Activated CD8-positive, alpha-beta T cell treated with anti-CD3 and anti-CD28 coated beads for 36 hours (primary cell): Measurements from ENCODE around the gene GBP2. TPM values are rescaled to one million over a fixed set of nuclear protein-coding genes. Genes with fewer than 3 reads are reported as not detected.

Experiments used
- ATAC-seq: fragments of 200-7000 bp; cut with Tn5 transposase; one replicate; pipeline ENCODE4 v1.10.0; 2021; ENCODE audit warnings: mild to moderate bottlenecking, moderate library complexity
- CTCF ChIA-PET: fragments of 350-600 bp; sonication (Branson Sonifier 250); formaldehyde crosslinking; loops from one replicate; lab custom pipeline; 2021; ENCODE audit warnings: antibody characterized with exemption; lab: Charles Lee
- POLR2A ChIA-PET: fragments of 350-600 bp; sonication (Branson Sonifier 250); formaldehyde crosslinking; loops from one replicate; lab custom pipeline; 2021; ENCODE audit warnings: antibody characterized with exemption; lab: Charles Lee
- DNase-seq: peaks from one replicate; pipeline ENCODE4 v3.0.0-alpha.2; 2020
- H3K27ac Mint-ChIP-seq: one replicate; pipeline ENCODE4 v1.8.0; 2021; ENCODE audit warnings: mild to moderate bottlenecking, mixed read lengths
- H3K27me3 Mint-ChIP-seq: one replicate; pipeline ENCODE4 v1.8.0; 2021; ENCODE audit warnings: mixed read lengths
- H3K36me3 Mint-ChIP-seq: one replicate; pipeline ENCODE4 v1.8.0; 2021; ENCODE audit warnings: low read depth, mixed read lengths
- H3K4me1 Mint-ChIP-seq: one replicate; pipeline ENCODE4 v1.8.0; 2021; ENCODE audit warnings: low read depth, mixed read lengths
- H3K4me3 Mint-ChIP-seq: one replicate; pipeline ENCODE4 v1.8.0; 2021; ENCODE audit warnings: mild to moderate bottlenecking, moderate library complexity, mixed read lengths
- H3K9me3 Mint-ChIP-seq: one replicate; pipeline ENCODE4 v1.8.0; 2021; ENCODE audit warnings: mixed read lengths
- CTCF ChIP-seq: fragments of 200-600 bp; IDR thresholded peaks from one replicate; pipeline ENCODE4 v1.8.0; 2022; ENCODE audit warnings: antibody characterized with exemption, mild to moderate bottlenecking
- intact Hi-C: fragments of 100-400 bp; cut with micrococcal nuclease; formaldehyde crosslinking; loops from one replicate; pipeline ENCODE4 v1.10.0; 2022
- total RNA-seq, 2 experiments: library from RNA; stranded (reverse); gene quantifications; one replicate each; pipeline ENCODE4 v1.2.3, GENCODE V29; 2021

Gene GBP2
- total RNA-seq, 2 experiments from 2014 or later = 181 to 189 TPM

- Mint-ChIP-seq H3K27me3 (no peaks in the 10 kb centered on the region), H3K36me3 (peaks cover 6% of the 10 kb centered on the region), H3K4me1 (peaks cover 24% of the 10 kb centered on the region), H3K27ac (peak overlapping the region; percentile 84), H3K4me3 (no peak overlapping the region), H3K9me3 (peaks cover 21% of the 10 kb centered on the region)
- TF ChIP-seq CTCF = no peak
- intact Hi-C loops = no loop called here
- peak; percentile 51 for ATAC-seq
- DNase-seq = no peak
- ChIA-PET POLR2A (interaction anchor here (0.7 to 3.3 kb wide), 4 partner anchors 56 to 204 kb away, joined by 3 to 16 read pairs (median 4); partner anchors contain the start of genes GBP2 and GBP4), CTCF (interaction anchor here (1.2 to 3.8 kb wide), 5 partner anchors 11 to 86 kb away, joined by 3 to 12 read pairs (median 4); no protein-coding TSS in a partner anchor)
These were observed 55.4 kb downstream of the GBP2 start for GRCh38 chr1:89070509-89070908.

GRCh38 chr1:89069951-89070350, 56.0 kb downstream of the GBP2 start:
- intact Hi-C loops = no loop called here
- Mint-ChIP-seq H3K4me1 (peaks cover 26% of the 10 kb centered on the region), H3K4me3 (peak overlapping the region; percentile 67), H3K9me3 (peaks cover 19% of the 10 kb centered on the region), H3K27ac (peak overlapping the region; percentile 84), H3K27me3 (no peaks in the 10 kb centered on the region), H3K36me3 (peaks cover 6% of the 10 kb centered on the region)
- ATAC-seq (peak; percentile 26), DNase-seq (no peak)
- POLR2A ChIA-PET = interaction anchor here (1.0 to 3.3 kb wide), 3 partner anchors 56 to 204 kb away, joined by 3 to 16 read pairs (median 5); partner anchors contain the start of genes GBP2 and GBP4
- no peak for TF ChIP-seq CTCF
- CTCF ChIA-PET = interaction anchor here (1.2 to 3.8 kb wide), 4 partner anchors 12 to 85 kb away, joined by 3 to 12 read pairs (median 4); no protein-coding TSS in a partner anchor

- Mint-ChIP-seq H3K27me3 (no peaks in the 10 kb centered on the region), H3K4me3 (no peak overlapping the region), H3K9me3 (peaks cover 6% of the 10 kb centered on the region), H3K27ac (peak overlapping the region; percentile 8), H3K36me3 (peaks cover 11% of the 10 kb centered on the region), H3K4me1 (peaks cover 33% of the 10 kb centered on the region)
- intact Hi-C loops = no loop called here
- DNase-seq = no peak
- TF ChIP-seq CTCF = no peak
- POLR2A ChIA-PET = interaction anchor here (1.2 to 3.3 kb wide), 2 partner anchors 22 to 58 kb away, joined by 3 to 16 read pairs; partner anchors contain the start of gene GBP2
- CTCF ChIA-PET = interaction anchor here (0.8 to 1.1 kb wide), 3 partner anchors 11 to 383 kb away, joined by 3 to 4 read pairs (median 3); no protein-coding TSS in a partner anchor
- no peak for ATAC-seq
These were observed 57.6 kb downstream of the GBP2 start for GRCh38 chr1:89068291-89068690.

GRCh38 chr1:89065079-89065868, 60.6 kb downstream of the GBP2 start, which contains the start of gene GBP1:
Gene GBP1, minus strand, starts transcription at chr1:89065208. Its CDS starts 1,974 bp downstream, at chr1:89063234.
- Mint-ChIP-seq H3K9me3 (no peaks in the 10 kb centered on the region), H3K27ac (peak within 1 kb of the TSS; percentile 92), H3K36me3 (peaks cover 36% of the 10 kb centered on the region), H3K4me3 (peak within 1 kb of the TSS; percentile 97), H3K4me1 (peaks cover 57% of the 10 kb centered on the region), H3K27me3 (no peaks in the 10 kb centered on the region)
- intact Hi-C loops = no loop called here
- TF ChIP-seq CTCF = no peak
- ChIA-PET POLR2A (interaction anchor here (0.6 to 2.8 kb wide), 12 partner anchors 9 to 251 kb away, joined by 3 to 20 read pairs (median 3); partner anchors contain the start of genes GBP4 and GBP5), CTCF (interaction anchor here (0.5 to 3.2 kb wide), 11 partner anchors 9 to 293 kb away, joined by 3 to 19 read pairs (median 4); partner anchors contain the start of gene GBP3)
- no peak for DNase-seq
- peak; percentile 77 for ATAC-seq
